ENCODE data around the gene UCN3.

Gene UCN3

GRCh38 chr10:5323446-5323845 is 41.3 kb upstream of the UCN3 start:
- Histone ChIP-seq H3K9ac (no peak overlapping the region), H3K4me3 (ENCODE audit: low read depth, low read length) (no peak overlapping the region), H3K27ac (no peak overlapping the region), H3K4me2 (ENCODE audit: low read length) (no peak overlapping the region), H2AFZ (no peak overlapping the region), H3K27me3 (ENCODE audit: control insufficient read depth, insufficient read depth, low read length) (no peaks in the 10 kb centered on the region), H3K4me1 (no peaks in the 10 kb centered on the region), H3K9me3 (ENCODE audit: control insufficient read depth, low read length) (no peaks in the 10 kb centered on the region), H3K79me2 (no peaks in the 10 kb centered on the region), H3K36me3 (ENCODE audit: control insufficient read depth, insufficient read depth, low read length) (no peaks in the 10 kb centered on the region)
- TF ChIP-seq, protein P1, sequence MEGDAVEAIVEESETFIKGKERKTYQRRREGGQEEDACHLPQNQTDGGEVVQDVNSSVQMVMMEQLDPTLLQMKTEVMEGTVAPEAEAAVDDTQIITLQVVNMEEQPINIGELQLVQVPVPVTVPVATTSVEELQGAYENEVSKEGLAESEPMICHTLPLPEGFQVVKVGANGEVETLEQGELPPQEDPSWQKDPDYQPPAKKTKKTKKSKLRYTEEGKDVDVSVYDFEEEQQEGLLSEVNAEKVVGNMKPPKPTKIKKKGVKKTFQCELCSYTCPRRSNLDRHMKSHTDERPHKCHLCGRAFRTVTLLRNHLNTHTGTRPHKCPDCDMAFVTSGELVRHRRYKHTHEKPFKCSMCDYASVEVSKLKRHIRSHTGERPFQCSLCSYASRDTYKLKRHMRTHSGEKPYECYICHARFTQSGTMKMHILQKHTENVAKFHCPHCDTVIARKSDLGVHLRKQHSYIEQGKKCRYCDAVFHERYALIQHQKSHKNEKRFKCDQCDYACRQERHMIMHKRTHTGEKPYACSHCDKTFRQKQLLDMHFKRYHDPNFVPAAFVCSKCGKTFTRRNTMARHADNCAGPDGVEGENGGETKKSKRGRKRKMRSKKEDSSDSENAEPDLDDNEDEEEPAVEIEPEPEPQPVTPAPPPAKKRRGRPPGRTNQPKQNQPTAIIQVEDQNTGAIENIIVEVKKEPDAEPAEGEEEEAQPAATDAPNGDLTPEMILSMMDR (IDR thresholded peaks at IDR 0.05): no peak

GRCh38 chr10:5325076-5325475 is 39.7 kb upstream of the UCN3 start:
- no peak overlapping the region for H3K4me2 ChIP-seq (ENCODE audit: low read length)
- TF ChIP-seq, protein P1 (IDR thresholded peaks at IDR 0.05): no peak
- no peaks in the 10 kb centered on the region for H3K36me3 ChIP-seq (ENCODE audit: control insufficient read depth, insufficient read depth, low read length)
- no peaks in the 10 kb centered on the region for H3K79me2 ChIP-seq
- no peak overlapping the region for H2AFZ ChIP-seq
- no peaks in the 10 kb centered on the region for H3K9me3 ChIP-seq (ENCODE audit: control insufficient read depth, low read length)
- H3K27me3 ChIP-seq (ENCODE audit: control insufficient read depth, insufficient read depth, low read length): no peaks in the 10 kb centered on the region
- H3K9ac ChIP-seq: no peak overlapping the region
- no peak overlapping the region for H3K27ac ChIP-seq
- H3K4me1 ChIP-seq: no peaks in the 10 kb centered on the region
- H3K4me3 ChIP-seq (ENCODE audit: low read depth, low read length): no peak overlapping the region

- Histone ChIP-seq H3K4me1 (no peaks in the 10 kb centered on the region), H3K4me3 (ENCODE audit: low read depth, low read length) (no peak overlapping the region), H2AFZ (no peak overlapping the region), H3K27me3 (ENCODE audit: control insufficient read depth, insufficient read depth, low read length) (no peaks in the 10 kb centered on the region), H3K27ac (no peak overlapping the region), H3K4me2 (ENCODE audit: low read length) (no peak overlapping the region), H3K9ac (no peak overlapping the region), H3K36me3 (ENCODE audit: control insufficient read depth, insufficient read depth, low read length) (no peaks in the 10 kb centered on the region), H3K9me3 (ENCODE audit: control insufficient read depth, low read length) (no peaks in the 10 kb centered on the region), H3K79me2 (no peaks in the 10 kb centered on the region)
- TF ChIP-seq, protein P1 (IDR thresholded peaks at IDR 0.05): no peak
Observed at GRCh38 chr10:5334196-5334880, 30.4 kb upstream of the UCN3 start.

DNA sequence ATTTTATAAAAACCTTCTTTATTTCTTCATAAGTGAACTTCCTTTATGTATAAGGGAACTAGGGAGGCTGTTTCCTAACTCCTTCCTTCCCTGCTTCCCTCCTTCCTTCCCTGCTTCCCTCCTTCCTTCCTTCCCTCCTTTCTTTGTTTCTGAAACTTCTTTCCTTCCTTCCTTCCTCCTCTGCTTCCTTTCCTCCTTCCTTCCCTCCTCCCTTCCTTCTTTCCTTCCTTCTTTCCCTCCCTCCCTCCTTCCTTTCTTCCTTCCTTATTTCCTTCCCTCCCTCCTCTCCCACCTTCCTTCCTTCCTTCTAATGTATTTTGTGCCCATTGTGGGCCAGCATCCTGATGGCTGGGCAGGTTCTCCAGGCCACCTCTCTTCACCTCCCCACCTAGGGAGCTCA is 26.8 kb upstream of the UCN3 start:
- no peaks in the 10 kb centered on the region for H3K9me3 ChIP-seq (ENCODE audit: control insufficient read depth, low read length)
- H3K27me3 ChIP-seq (ENCODE audit: control insufficient read depth, insufficient read depth, low read length): no peaks in the 10 kb centered on the region
- no peaks in the 10 kb centered on the region for H3K79me2 ChIP-seq
- H2AFZ ChIP-seq: no peak overlapping the region
- H3K4me3 ChIP-seq (ENCODE audit: low read depth, low read length): no peak overlapping the region
- no peak overlapping the region for H3K27ac ChIP-seq
- H3K36me3 ChIP-seq (ENCODE audit: control insufficient read depth, insufficient read depth, low read length): no peaks in the 10 kb centered on the region
- no peaks in the 10 kb centered on the region for H3K4me1 ChIP-seq
- H3K4me2 ChIP-seq (ENCODE audit: low read length): no peak overlapping the region
- H3K9ac ChIP-seq: no peak overlapping the region
- TF ChIP-seq, protein P1 (IDR thresholded peaks at IDR 0.05): no peak

- Histone ChIP-seq H2AFZ (no peak overlapping the region), H3K4me1 (no peaks in the 10 kb centered on the region), H3K36me3 (ENCODE audit: control insufficient read depth, insufficient read depth, low read length) (no peaks in the 10 kb centered on the region), H3K9me3 (ENCODE audit: control insufficient read depth, low read length) (no peaks in the 10 kb centered on the region), H3K27me3 (ENCODE audit: control insufficient read depth, insufficient read depth, low read length) (no peaks in the 10 kb centered on the region), H3K4me3 (ENCODE audit: low read depth, low read length) (no peak overlapping the region), H3K9ac (no peak overlapping the region), H3K27ac (no peak overlapping the region), H3K79me2 (no peaks in the 10 kb centered on the region), H3K4me2 (ENCODE audit: low read length) (no peak overlapping the region)
- TF ChIP-seq, protein P1 (IDR thresholded peaks at IDR 0.05): no peak
Observed at GRCh38 chr10:5343092-5343491, 21.7 kb upstream of the UCN3 start.

Data from parathyroid adenoma (tissue), 2 donors.